GM12878 (cell line): Measurements from ENCODE around the gene NHEJ1. TPM values are rescaled to one million over a fixed set of nuclear protein-coding genes. Genes with fewer than 3 reads are reported as not detected.

Source experiments
- ATF7 ChIP-seq: fragments of 450-650 bp; IDR thresholded peaks from 2 replicates; pipeline ENCODE4 v1.6.1; 2016; ENCODE audit warnings: low read depth, mild to moderate bottlenecking
- BCL11A ChIP-seq: IDR thresholded peaks from 2 replicates; pipeline ENCODE4 v1.6.1; 2011; ENCODE audit warnings: low read depth, low read length
- BHLHE40 ChIP-seq, 2 experiments: fragments of 450-650 bp in 1 of 2; IDR thresholded peaks; 2 replicates each; pipeline ENCODE4 v1.6.1; 2011 to 2017; ENCODE audit warnings: low read depth in 2 of 2, borderline replicate concordance in 1 of 2, improper control_type of control experiment in 1 of 2, low read length in 1 of 2, mild to moderate bottlenecking in 1 of 2
- CREB1 ChIP-seq: IDR thresholded peaks from 2 replicates; pipeline ENCODE4 v1.6.1; 2012; ENCODE audit warnings: low read depth, mild to moderate bottlenecking, inconsistent platforms
- EZH2 ChIP-seq: IDR thresholded peaks from 2 replicates; pipeline ENCODE4 v1.6.1; 2012; ENCODE audit warnings: low read depth, mild to moderate bottlenecking, control low read depth, inconsistent platforms, low read length, borderline replicate concordance; ENCODE audit not compliant: control insufficient read depth
- HCFC1 ChIP-seq: fragments of 150-350 bp; IDR thresholded peaks from 2 replicates; pipeline ENCODE4 v1.6.1; 2014; ENCODE audit warnings: low read length
- NBN ChIP-seq: fragments of 450-650 bp; IDR thresholded peaks from 2 replicates; pipeline ENCODE4 v1.6.1; 2016
- NFYA ChIP-seq: IDR thresholded peaks from 2 replicates; pipeline ENCODE4 v1.6.1; 2011; ENCODE audit warnings: low read depth, mild to moderate bottlenecking, low read length, improper control_type of control experiment, borderline replicate concordance
- NR2C1 ChIP-seq: fragments of 450-650 bp; IDR thresholded peaks from 2 replicates; pipeline ENCODE4 v1.6.1; 2017; ENCODE audit warnings: antibody characterized with exemption, mild to moderate bottlenecking, moderate library complexity
- NRF1 ChIP-seq: conservative IDR thresholded peaks from 2 replicates; pipeline ENCODE4 v1.6.1; 2011; ENCODE audit warnings: mild to moderate bottlenecking, low read depth, low read length, improper control_type of control experiment
- SMAD5 ChIP-seq: IDR thresholded peaks from 2 replicates; pipeline ENCODE4 v1.6.1; 2016; ENCODE audit warnings: antibody characterized with exemption, low read depth
- SMARCA5 ChIP-seq: fragments of 450-650 bp; IDR thresholded peaks from 2 replicates; pipeline ENCODE4 v1.6.1; 2017; ENCODE audit warnings: mild to moderate bottlenecking
- STAT3 ChIP-seq: IDR thresholded peaks from 2 replicates; pipeline ENCODE4 v1.6.1; 2011; ENCODE audit warnings: low read depth, low read length, improper control_type of control experiment
- YY1 ChIP-seq: IDR thresholded peaks from 2 replicates; pipeline ENCODE4 v1.6.1; 2011; ENCODE audit warnings: low read depth, mild to moderate bottlenecking, low read length
- polyA plus RNA-seq, 11 experiments: library from polyadenylated mRNA; depleted of rRNA in 4 of 11; unstranded in 6 of 11; stranded (reverse) in 5 of 11; fragments of >200 nt; fragmentation: Nextera tagmentation in 4 of 11; fragmentation: Illumina TruSeq in 1 of 11; extraction: Ambion mirVana in 4 of 11; extraction: Trizol in 1 of 11; gene quantifications; 1 replicate in 1 of 11; 2 replicates in 10 of 11; pipeline versions ENCODE4 v1.2.1 to v1.2.3, GENCODE V29; 2011 to 2016; ENCODE audit warnings: inconsistent platforms in 2 of 11, missing spikeins in 2 of 11, low read depth in 1 of 11
- total RNA-seq, 4 experiments: library from RNA; depleted of rRNA in 3 of 4; stranded (reverse); fragments of >200 nt in 3 of 4; fragmentation: Illumina TruSeq in 1 of 4; extraction: Trizol in 1 of 4; gene quantifications; 2 replicates each; pipeline versions ENCODE4 v1.2.1 to v1.2.3, GENCODE V29; 2013 to 2021
- TF ChIP-seq, protein P1 (sequence below): fragments of 450-650 bp; IDR thresholded peaks from 2 replicates; pipeline ENCODE4 v1.6.1; 2018; ENCODE audit warnings: borderline replicate concordance, mild to moderate bottlenecking; ENCODE audit not compliant: partially characterized antibody
- TF ChIP-seq, protein P2 (sequence below): IDR thresholded peaks from 2 replicates; pipeline ENCODE4 v1.6.1; 2012; ENCODE audit warnings: mild to moderate bottlenecking, low read depth, low read length
- TF ChIP-seq, protein P3 (sequence below): IDR thresholded peaks from 2 replicates; pipeline ENCODE4 v1.6.1; 2011; ENCODE audit warnings: low read depth, mild to moderate bottlenecking, low read length, moderate library complexity, borderline replicate concordance; ENCODE audit errors: extremely low read depth
- TF ChIP-seq, protein P4 (sequence below): fragments of 450-650 bp; IDR thresholded peaks from 2 replicates; pipeline ENCODE4 v1.6.1; 2017; ENCODE audit warnings: mild to moderate bottlenecking
- TF ChIP-seq, protein P5 (sequence below): fragments of 450-650 bp; IDR thresholded peaks from 2 replicates; pipeline ENCODE4 v1.6.1; 2017; ENCODE audit warnings: mild to moderate bottlenecking, low read depth, inconsistent platforms; ENCODE audit not compliant: poor library complexity, severe bottlenecking

NHEJ1 gene
- total and polyA plus RNA-seq, 10 of the 15 experiments (the other 5 are each of a cell fraction or from before 2014, with no cell fraction given), result 11.8 to 20.2 (median 17.0) TPM

DNA sequence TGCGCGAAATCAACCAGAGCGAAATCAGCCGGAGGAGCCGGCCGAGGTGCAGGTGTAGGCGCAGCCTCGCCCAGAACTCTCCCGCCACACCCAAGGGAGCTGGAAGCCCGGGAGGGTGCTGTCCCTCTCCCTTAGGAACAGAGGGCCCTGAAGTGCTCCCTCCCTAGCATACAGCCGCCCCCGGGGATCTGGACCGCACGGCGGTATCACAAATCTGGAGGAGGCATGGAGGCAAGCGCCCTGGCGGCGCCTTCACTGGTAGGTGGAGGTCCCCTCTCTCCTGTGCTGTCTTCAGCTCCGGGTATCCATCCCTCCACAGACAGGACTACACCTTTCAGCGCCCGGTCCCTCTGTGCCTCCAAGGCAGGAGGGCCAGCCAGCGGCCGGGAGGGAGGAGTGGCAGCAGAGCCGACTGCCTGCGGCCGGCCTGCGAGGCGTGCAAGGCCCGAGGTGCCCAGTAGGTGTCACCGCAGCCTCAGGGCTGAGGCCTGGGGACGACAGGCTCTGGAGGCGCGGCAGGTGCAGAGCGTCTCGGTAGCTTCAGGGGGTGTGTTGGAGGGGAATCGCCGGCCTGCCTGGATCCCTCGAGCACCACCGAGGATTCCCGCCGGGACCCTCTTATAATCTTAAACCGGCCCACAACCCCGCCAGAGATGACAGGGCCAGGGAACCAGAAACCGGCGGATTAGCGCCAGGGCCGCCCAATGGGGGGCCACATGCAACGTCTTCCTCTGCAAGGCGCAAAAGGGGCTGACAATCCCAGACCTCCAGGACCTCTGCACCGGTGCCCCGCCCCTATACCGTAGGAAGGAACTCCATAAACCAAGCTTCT is 102.7 kb downstream of the NHEJ1 start (continued):
- TF ChIP-seq, protein P1, sequence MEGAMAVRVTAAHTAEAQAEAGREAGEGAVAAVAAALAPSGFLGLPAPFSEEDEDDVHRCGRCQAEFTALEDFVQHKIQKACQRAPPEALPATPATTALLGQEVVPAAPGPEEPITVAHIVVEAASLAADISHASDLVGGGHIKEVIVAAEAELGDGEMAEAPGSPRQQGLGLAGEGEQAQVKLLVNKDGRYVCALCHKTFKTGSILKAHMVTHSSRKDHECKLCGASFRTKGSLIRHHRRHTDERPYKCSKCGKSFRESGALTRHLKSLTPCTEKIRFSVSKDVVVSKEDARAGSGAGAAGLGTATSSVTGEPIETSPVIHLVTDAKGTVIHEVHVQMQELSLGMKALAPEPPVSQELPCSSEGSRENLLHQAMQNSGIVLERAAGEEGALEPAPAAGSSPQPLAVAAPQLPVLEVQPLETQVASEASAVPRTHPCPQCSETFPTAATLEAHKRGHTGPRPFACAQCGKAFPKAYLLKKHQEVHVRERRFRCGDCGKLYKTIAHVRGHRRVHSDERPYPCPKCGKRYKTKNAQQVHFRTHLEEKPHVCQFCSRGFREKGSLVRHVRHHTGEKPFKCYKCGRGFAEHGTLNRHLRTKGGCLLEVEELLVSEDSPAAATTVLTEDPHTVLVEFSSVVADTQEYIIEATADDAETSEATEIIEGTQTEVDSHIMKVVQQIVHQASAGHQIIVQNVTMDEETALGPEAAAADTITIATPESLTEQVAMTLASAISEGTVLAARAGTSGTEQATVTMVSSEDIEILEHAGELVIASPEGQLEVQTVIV, result no peak
- TF ChIP-seq, protein P2, sequence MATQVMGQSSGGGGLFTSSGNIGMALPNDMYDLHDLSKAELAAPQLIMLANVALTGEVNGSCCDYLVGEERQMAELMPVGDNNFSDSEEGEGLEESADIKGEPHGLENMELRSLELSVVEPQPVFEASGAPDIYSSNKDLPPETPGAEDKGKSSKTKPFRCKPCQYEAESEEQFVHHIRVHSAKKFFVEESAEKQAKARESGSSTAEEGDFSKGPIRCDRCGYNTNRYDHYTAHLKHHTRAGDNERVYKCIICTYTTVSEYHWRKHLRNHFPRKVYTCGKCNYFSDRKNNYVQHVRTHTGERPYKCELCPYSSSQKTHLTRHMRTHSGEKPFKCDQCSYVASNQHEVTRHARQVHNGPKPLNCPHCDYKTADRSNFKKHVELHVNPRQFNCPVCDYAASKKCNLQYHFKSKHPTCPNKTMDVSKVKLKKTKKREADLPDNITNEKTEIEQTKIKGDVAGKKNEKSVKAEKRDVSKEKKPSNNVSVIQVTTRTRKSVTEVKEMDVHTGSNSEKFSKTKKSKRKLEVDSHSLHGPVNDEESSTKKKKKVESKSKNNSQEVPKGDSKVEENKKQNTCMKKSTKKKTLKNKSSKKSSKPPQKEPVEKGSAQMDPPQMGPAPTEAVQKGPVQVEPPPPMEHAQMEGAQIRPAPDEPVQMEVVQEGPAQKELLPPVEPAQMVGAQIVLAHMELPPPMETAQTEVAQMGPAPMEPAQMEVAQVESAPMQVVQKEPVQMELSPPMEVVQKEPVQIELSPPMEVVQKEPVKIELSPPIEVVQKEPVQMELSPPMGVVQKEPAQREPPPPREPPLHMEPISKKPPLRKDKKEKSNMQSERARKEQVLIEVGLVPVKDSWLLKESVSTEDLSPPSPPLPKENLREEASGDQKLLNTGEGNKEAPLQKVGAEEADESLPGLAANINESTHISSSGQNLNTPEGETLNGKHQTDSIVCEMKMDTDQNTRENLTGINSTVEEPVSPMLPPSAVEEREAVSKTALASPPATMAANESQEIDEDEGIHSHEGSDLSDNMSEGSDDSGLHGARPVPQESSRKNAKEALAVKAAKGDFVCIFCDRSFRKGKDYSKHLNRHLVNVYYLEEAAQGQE, result no peak
- TF ChIP-seq EZH2 (0 out of 2 replicates have a peak, but pooled peaks have one; percentile 90), STAT3 (no peak), NFYA (no peak), BHLHE40 (IDR thresholded peaks at IDR 0.05; ENCODE audit: borderline replicate concordance in 1 of 2, low read depth in 2 of 2, low read length in 1 of 2) (peak in 1 of 2 experiments; percentile 68; a peak in 2 of 4 replicates), HCFC1 (no peak), NBN (no peak), SMARCA5 (peak; percentile 37; the same call in 1 of the 2 replicates), NRF1 (no peak), CREB1 (no peak), BCL11A (no peak), NR2C1 (no peak), SMAD5 (no peak), ATF7 (no peak), YY1 (0 out of 2 replicates have a peak, but pooled peaks have one; percentile 30)
- TF ChIP-seq, protein P3, sequence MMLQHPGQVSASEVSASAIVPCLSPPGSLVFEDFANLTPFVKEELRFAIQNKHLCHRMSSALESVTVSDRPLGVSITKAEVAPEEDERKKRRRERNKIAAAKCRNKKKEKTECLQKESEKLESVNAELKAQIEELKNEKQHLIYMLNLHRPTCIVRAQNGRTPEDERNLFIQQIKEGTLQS, result no peak
- TF ChIP-seq, protein P4, sequence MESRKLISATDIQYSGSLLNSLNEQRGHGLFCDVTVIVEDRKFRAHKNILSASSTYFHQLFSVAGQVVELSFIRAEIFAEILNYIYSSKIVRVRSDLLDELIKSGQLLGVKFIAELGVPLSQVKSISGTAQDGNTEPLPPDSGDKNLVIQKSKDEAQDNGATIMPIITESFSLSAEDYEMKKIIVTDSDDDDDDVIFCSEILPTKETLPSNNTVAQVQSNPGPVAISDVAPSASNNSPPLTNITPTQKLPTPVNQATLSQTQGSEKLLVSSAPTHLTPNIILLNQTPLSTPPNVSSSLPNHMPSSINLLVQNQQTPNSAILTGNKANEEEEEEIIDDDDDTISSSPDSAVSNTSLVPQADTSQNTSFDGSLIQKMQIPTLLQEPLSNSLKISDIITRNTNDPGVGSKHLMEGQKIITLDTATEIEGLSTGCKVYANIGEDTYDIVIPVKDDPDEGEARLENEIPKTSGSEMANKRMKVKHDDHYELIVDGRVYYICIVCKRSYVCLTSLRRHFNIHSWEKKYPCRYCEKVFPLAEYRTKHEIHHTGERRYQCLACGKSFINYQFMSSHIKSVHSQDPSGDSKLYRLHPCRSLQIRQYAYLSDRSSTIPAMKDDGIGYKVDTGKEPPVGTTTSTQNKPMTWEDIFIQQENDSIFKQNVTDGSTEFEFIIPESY, result no peak
- TF ChIP-seq, protein P5, sequence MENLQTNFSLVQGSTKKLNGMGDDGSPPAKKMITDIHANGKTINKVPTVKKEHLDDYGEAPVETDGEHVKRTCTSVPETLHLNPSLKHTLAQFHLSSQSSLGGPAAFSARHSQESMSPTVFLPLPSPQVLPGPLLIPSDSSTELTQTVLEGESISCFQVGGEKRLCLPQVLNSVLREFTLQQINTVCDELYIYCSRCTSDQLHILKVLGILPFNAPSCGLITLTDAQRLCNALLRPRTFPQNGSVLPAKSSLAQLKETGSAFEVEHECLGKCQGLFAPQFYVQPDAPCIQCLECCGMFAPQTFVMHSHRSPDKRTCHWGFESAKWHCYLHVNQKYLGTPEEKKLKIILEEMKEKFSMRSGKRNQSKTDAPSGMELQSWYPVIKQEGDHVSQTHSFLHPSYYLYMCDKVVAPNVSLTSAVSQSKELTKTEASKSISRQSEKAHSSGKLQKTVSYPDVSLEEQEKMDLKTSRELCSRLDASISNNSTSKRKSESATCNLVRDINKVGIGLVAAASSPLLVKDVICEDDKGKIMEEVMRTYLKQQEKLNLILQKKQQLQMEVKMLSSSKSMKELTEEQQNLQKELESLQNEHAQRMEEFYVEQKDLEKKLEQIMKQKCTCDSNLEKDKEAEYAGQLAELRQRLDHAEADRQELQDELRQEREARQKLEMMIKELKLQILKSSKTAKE, result no peak
